Neural progenitor cell (in vitro differentiated cells): ENCODE results near the gene RASGEF1B. TPM values are rescaled to one million over a fixed set of nuclear protein-coding genes. Genes with fewer than 3 reads are reported as not detected.
A peak's percentile ranks its signal among the peaks of the same experiment; 100 is the strongest.
"Not testable (repeated sequence)": the region's sequence is repeated elsewhere in the genome, so short reads cannot be mapped to it uniquely, and the experiment has no call there.

Experiments used
- DNase-seq: peaks from one replicate; pipeline ENCODE4 v3.0.0-alpha.2; 2016; ENCODE audit warnings: low spot score
- H2AFZ ChIP-seq: fragments of 200-600 bp; sonication (generic); replicated peaks from 2 replicates; pipeline ENCODE4 v1.6.1; 2016; ENCODE audit warnings: antibody characterized with exemption
- H3F3A ChIP-seq: fragments of 200-600 bp; sonication (generic); 2 replicates; pipeline ENCODE4 v1.6.1; 2016; ENCODE audit warnings: antibody characterized with exemption, low read depth
- H3K27ac ChIP-seq: fragments of 200-600 bp; sonication (generic); 2 replicates; pipeline ENCODE4 v1.5.1; 2016; ENCODE audit warnings: mild to moderate bottlenecking
- H3K27me3 ChIP-seq: fragments of 200-600 bp; sonication (generic); 2 replicates; pipeline ENCODE4 v1.6.1; 2016; ENCODE audit warnings: mild to moderate bottlenecking, moderate library complexity
- H3K36me3 ChIP-seq: fragments of 200-600 bp; sonication (generic); 2 replicates; pipeline ENCODE4 v1.5.1; 2016
- H3K4me1 ChIP-seq: fragments of 200-600 bp; sonication (generic); 2 replicates; pipeline ENCODE4 v1.6.1; 2016; ENCODE audit warnings: mixed run types
- H3K4me2 ChIP-seq: fragments of 200-600 bp; sonication (generic); 2 replicates; pipeline ENCODE4 v1.6.1; 2016
- H3K4me3 ChIP-seq: fragments of 200-600 bp; sonication (generic); 2 replicates; pipeline ENCODE4 v1.5.1; 2016
- H3K79me2 ChIP-seq: fragments of 200-600 bp; sonication (generic); 2 replicates; pipeline ENCODE4 v1.6.1; 2016; ENCODE audit warnings: low read depth
- H3K9ac ChIP-seq: fragments of 200-600 bp; sonication (generic); 2 replicates; pipeline ENCODE4 v1.6.1; 2016
- H3K9me3 ChIP-seq: fragments of 200-600 bp; sonication (generic); 2 replicates; pipeline ENCODE4 v1.5.1; 2016; ENCODE audit warnings: low read depth
- H4K20me1 ChIP-seq: fragments of 200-600 bp; sonication (generic); 2 replicates; pipeline ENCODE4 v1.6.1; 2016; ENCODE audit warnings: low read depth
- H3K27ac Mint-ChIP-seq: 3 replicates; pipeline ENCODE4 v1.8.0; 2021; ENCODE audit warnings: mixed read lengths
- H3K27me3 Mint-ChIP-seq: 2 replicates; pipeline ENCODE4 v1.8.0; 2022; ENCODE audit warnings: low read depth, mild to moderate bottlenecking, inconsistent platforms, moderate library complexity, mixed read lengths; ENCODE audit not compliant: insufficient read depth
- H3K36me3 Mint-ChIP-seq: 3 replicates; pipeline ENCODE4 v1.8.0; 2021; ENCODE audit warnings: mixed read lengths
- H3K4me1 Mint-ChIP-seq: 3 replicates; pipeline ENCODE4 v1.8.0; 2021; ENCODE audit warnings: mixed read lengths
- H3K4me3 Mint-ChIP-seq: 3 replicates; pipeline ENCODE4 v1.8.0; 2021; ENCODE audit warnings: mild to moderate bottlenecking, moderate library complexity, mixed read lengths
- H3K9me3 Mint-ChIP-seq: 3 replicates; pipeline ENCODE4 v1.8.0; 2020; ENCODE audit warnings: mixed read lengths
- CTCF ChIP-seq: fragments of 200-600 bp; sonication (generic); IDR thresholded peaks from 2 replicates; pipeline ENCODE4 v1.5.1; 2017; ENCODE audit warnings: antibody characterized with exemption, mild to moderate bottlenecking
- EZH2 ChIP-seq: fragments of 200-600 bp; sonication (generic); IDR thresholded peaks from 2 replicates; pipeline ENCODE4 v1.6.1; 2017; ENCODE audit warnings: antibody characterized with exemption, mild to moderate bottlenecking, moderate library complexity
- EZH2phosphoT487 ChIP-seq: fragments of 200-600 bp; sonication (generic); IDR thresholded peaks from 2 replicates; pipeline ENCODE4 v1.6.1; 2017; ENCODE audit warnings: antibody characterized with exemption
- total RNA-seq: library from RNA; depleted of rRNA; stranded (reverse); fragments of >200 nt; gene quantifications from 2 replicates; pipeline ENCODE4 v1.2.3, GENCODE V29; 2015; ENCODE audit warnings: low replicate concordance

The RASGEF1B gene
- total RNA-seq, 1 donor from 2014 or later, result 9.4 TPM

GRCh38 chr4:81408341-81408740, 63.4 kb downstream of the RASGEF1B start:
- Mint-ChIP-seq H3K27me3 (peaks cover 2% of the 10 kb centered on the region), H3K4me3 (no peak overlapping the region), H3K4me1 (no peaks in the 10 kb centered on the region), H3K27ac (no peak overlapping the region), H3K9me3 (no peaks in the 10 kb centered on the region), H3K36me3 (no peaks in the 10 kb centered on the region)
- TF ChIP-seq EZH2 (no peak), EZH2phosphoT487 (no peak), CTCF (no peak)
- no peak overlapping the region for H3K4me2 ChIP-seq
- no peaks in the 10 kb centered on the region for H3K36me3 ChIP-seq
- no peaks in the 10 kb centered on the region for H3K27me3 ChIP-seq
- H3F3A ChIP-seq, result no peaks in the 10 kb centered on the region
- no peak overlapping the region for H3K9ac ChIP-seq
- no peak overlapping the region for H2AFZ ChIP-seq
- H3K4me3 ChIP-seq, result no peak overlapping the region
- no peak overlapping the region for H3K27ac ChIP-seq
- peaks cover 9% of the 10 kb centered on the region for H3K4me1 ChIP-seq
- no peak for DNase-seq
- H3K79me2 ChIP-seq, result no peaks in the 10 kb centered on the region
- H4K20me1 ChIP-seq, result no peaks in the 10 kb centered on the region
- no peaks in the 10 kb centered on the region for H3K9me3 ChIP-seq

GRCh38 chr4:81407726-81408125, 64.0 kb downstream of the RASGEF1B start:
- peaks cover 9% of the 10 kb centered on the region for H3K4me1 ChIP-seq
- no peaks in the 10 kb centered on the region for H3K36me3 Mint-ChIP-seq
- no peak overlapping the region for H3K27ac ChIP-seq
- H3K4me3 ChIP-seq, result no peak overlapping the region
- no peaks in the 10 kb centered on the region for H4K20me1 ChIP-seq
- H3F3A ChIP-seq, result no peaks in the 10 kb centered on the region
- H3K27me3 ChIP-seq, result no peaks in the 10 kb centered on the region
- DNase-seq, result no peak
- no peak overlapping the region for H2AFZ ChIP-seq
- H3K36me3 ChIP-seq, result no peaks in the 10 kb centered on the region
- no peaks in the 10 kb centered on the region for H3K4me1 Mint-ChIP-seq
- no peaks in the 10 kb centered on the region for H3K9me3 Mint-ChIP-seq
- peaks cover 2% of the 10 kb centered on the region for H3K27me3 Mint-ChIP-seq
- TF ChIP-seq CTCF, result no peak
- no peak for TF ChIP-seq EZH2phosphoT487
- no peak for TF ChIP-seq EZH2
- no peak overlapping the region for H3K9ac ChIP-seq
- H3K4me3 Mint-ChIP-seq, result no peak overlapping the region
- no peak overlapping the region for H3K27ac Mint-ChIP-seq
- H3K4me2 ChIP-seq, result no peak overlapping the region
- no peaks in the 10 kb centered on the region for H3K9me3 ChIP-seq
- no peaks in the 10 kb centered on the region for H3K79me2 ChIP-seq

GRCh38 chr4:81406481-81406880, 65.2 kb downstream of the RASGEF1B start:
- not testable (repeated sequence) for H3K79me2 ChIP-seq, H3K4me2 ChIP-seq, DNase-seq, H3K27me3 Mint-ChIP-seq, H3K36me3 Mint-ChIP-seq, H3K4me3 Mint-ChIP-seq, H3K9me3 ChIP-seq, H3K4me1 ChIP-seq, H3K27ac ChIP-seq, H3K4me3 ChIP-seq, H3F3A ChIP-seq, H3K9me3 Mint-ChIP-seq, H3K4me1 Mint-ChIP-seq, H3K27ac Mint-ChIP-seq, H3K36me3 ChIP-seq, H4K20me1 ChIP-seq, H3K27me3 ChIP-seq, H3K9ac ChIP-seq
- peak overlapping the region; percentile 11 for H2AFZ ChIP-seq

GRCh38 chr4:81405900-81406401, 65.8 kb downstream of the RASGEF1B start:
- H3K27me3 Mint-ChIP-seq, result peaks cover 2% of the 10 kb centered on the region
- no peak overlapping the region for H3K27ac ChIP-seq
- H3K9me3 Mint-ChIP-seq, result no peaks in the 10 kb centered on the region
- H3K4me1 Mint-ChIP-seq, result no peaks in the 10 kb centered on the region
- peak; percentile 89 for DNase-seq
- H2AFZ ChIP-seq, result peak overlapping the region; percentile 11
- no peaks in the 10 kb centered on the region for H3K9me3 ChIP-seq
- H3F3A ChIP-seq, result no peaks in the 10 kb centered on the region
- H3K9ac ChIP-seq, result no peak overlapping the region
- H3K36me3 ChIP-seq, result no peaks in the 10 kb centered on the region
- peak overlapping the region; percentile 30 for H3K4me3 ChIP-seq
- no peaks in the 10 kb centered on the region for H3K27me3 ChIP-seq
- TF ChIP-seq EZH2 (no peak), EZH2phosphoT487 (no peak), CTCF (peak; percentile 90)
- H3K27ac Mint-ChIP-seq, result no peak overlapping the region
- no peaks in the 10 kb centered on the region for H3K79me2 ChIP-seq
- H4K20me1 ChIP-seq, result no peaks in the 10 kb centered on the region
- H3K36me3 Mint-ChIP-seq, result no peaks in the 10 kb centered on the region
- no peaks in the 10 kb centered on the region for H3K4me1 ChIP-seq
- no peak overlapping the region for H3K4me3 Mint-ChIP-seq
- peak overlapping the region; percentile 71 for H3K4me2 ChIP-seq
